Activated CD8-positive, alpha-beta memory T cell treated with anti-CD3 and anti-CD28 coated beads, Interleukin-2, amount 50 U/mL, for 1 hour (primary cell): Measurements from ENCODE around the gene MSMO1.
"Not testable (repeated sequence)": the region's sequence is repeated elsewhere in the genome, so short reads cannot be mapped to it uniquely, and the experiment has no call there.

Source experiments
- DNase-seq: peaks from one replicate; pipeline ENCODE4 v3.0.0-alpha.2; 2020; ENCODE audit errors: extremely low read depth

MSMO1 gene

DNA sequence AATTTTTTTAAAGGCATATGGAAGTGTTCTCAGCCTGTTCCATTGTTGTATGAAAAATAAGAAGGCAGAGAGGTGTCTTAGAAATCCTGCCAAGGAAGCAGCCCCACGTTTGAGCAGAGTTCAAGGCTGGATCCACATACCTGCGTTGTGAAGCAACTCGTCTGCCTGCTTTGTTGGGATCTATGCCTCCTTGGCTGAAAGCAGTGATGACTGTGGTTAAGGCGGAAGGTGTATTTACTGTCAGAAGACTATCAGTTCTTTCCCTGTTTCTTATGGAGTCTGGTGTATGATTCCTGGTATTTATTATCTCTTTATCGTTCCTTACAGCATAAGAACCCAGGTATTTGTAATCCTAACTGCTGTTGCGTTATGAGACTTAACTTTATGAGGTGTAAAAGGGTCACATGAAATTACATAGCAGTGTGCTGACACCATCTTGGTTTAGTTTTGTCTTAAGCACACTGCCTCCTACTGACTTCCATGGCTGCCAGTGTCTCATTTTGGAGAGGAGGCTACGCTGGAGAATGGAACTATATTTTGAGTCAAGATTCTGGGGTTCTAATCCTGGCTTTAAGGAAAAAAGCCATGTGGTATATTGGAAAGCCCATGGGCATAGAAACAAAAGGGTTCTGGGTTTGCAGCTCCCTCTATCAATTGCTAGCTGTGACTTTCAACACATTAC is 3.1 kb upstream of the MSMO1 start:
- no peak for DNase-seq

DNA sequence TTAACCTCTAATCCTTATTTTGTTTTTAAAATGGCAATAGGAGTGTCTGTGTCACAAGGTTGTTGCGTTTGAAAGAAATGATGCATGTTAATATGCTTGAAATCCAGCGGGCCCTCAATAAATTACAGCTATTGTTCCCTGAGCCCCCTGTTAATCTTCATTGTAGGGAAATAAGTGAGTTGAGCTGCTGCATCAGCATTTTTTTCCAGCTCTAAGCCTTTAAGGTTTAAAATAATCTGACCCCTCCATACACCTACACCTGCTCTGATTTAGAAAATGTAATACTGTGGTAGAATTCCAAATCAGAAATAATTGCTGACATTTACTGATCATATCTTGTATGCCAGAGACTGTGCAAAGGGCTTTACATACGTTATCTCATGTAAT is 2.6 kb upstream of the MSMO1 start:
- DNase-seq, result no peak

DNA sequence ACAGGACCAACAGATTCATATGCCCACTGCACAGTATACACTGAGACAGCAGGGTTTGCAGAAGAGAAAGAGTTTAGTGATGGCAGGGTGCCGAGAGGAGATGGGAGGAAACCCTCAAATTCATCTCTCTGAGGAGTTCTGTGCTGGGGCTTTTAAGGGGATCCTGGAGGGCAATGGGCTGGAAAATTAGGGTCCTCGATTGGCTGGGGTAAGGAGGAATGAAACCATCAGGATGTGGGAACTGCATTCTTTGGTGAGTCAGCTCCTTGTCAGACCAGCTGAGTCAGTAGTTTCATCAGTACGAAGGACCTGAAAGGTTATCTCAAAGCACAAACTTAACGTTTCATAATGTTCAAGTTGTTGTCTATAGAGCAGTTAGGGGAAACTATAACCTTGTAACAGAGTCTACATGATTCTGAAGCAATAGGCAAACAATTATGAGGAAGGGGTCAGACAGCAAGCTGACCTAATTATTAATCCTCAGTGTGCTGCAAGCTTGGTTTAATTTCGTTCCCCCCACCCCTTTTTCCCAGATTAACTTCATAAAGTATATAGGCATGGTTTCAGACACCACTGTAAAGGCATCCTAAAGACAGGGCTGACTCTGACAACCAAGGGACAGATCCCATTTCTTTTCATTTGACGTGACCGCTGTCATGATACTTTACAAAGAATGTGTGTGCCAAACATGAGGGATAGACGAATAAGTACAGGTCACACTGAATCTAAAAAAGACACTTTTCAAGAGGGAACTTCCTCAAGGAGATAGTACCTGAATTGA is 1.5 kb upstream of the MSMO1 start:
- no peak for DNase-seq

DNA sequence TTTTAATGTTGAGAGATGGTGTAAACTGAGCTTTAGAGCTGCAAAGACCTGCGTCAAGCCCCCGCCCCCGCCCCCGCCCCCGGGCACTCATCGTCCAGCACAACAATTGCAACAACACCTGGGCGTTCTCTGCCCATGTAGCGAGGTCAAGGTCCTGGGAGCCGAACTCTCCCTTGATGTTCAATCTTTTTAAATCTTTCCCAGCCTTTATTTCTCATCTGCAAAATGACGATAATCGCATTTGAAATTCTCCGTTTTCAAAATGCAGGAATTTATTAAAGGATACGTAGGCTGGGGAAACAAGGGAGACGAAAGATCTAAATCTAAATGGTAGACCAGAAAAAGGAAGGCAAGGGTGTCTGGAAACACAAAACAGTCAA is 648 bp upstream of the MSMO1 start:
- no peak for DNase-seq

DNA sequence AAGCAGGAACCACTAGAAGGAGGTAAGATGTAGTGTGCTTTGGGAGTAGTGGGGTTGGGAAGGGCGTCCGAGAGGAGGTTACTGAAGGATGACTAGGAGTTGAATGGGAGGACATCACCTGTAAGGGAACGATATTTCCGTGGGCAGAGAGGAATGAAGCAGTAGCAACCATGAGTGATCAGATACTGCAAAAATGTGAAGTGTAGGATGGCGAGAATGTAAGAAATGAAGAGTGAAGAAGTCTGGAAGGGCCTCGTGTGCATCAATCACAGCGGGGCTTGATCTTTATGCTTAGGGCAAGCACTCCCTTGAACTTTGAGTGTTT is 594 bp downstream of the MSMO1 start:
- DNase-seq, result no peak

DNA sequence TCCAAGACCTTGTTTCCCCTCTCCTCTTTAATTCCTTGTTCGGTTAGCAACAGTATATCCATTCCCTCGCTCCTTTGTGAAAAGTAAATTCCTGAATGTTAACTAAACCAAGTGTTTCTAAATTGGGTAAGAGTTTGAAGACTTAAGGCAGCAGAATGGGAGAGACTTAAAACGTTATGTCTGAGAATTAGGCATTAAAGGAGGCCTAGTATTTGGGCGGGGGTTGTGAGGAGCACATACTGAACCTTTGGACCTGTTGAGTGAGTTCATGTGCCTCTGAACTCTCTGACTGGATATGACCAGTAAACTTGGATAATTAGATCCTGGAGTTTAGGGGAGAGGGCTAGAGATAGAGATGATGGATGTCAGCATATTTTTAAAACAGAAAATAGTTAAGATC is 1.2 kb downstream of the MSMO1 start:
- DNase-seq, result no peak

DNA sequence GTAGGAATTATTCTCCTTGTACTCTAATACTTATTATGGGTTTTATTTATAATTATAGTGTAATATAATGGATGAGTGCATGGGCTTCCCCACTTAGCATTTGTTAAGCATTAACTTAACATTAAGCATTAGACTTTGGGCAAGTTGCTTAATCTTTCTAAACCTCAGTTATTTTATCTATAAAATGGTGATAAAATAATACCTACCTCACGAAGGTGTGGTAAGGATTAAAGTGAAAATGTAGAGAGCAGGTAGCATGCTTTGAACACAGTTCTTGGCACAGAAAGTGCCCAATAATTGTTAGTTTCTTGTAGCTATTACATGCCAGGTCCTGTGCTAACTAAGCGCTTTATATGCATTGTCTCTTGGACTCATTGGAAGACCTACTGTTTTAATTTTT is 2.6 kb downstream of the MSMO1 start:
- no peak for DNase-seq

DNA sequence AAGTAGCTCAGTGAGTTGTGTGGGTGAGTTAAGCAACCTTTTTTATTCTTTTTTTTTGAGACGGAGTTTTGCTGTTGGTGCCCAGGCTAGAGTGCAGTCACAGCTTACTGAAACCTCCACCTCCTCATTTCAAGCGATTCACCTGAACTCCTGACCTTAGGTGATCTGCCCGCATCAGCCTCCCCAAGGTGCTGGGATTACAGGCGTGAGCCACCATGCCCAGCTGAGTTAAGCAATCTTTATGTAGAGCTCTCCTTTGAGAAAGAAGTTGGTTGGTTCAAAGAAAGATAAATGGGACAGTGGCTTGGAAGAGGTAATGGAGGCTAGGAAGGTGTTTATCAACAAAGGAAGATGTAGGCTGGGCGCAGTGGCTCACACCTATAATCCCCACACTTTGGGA is 3.2 kb downstream of the MSMO1 start:
- no peak for DNase-seq

DNA sequence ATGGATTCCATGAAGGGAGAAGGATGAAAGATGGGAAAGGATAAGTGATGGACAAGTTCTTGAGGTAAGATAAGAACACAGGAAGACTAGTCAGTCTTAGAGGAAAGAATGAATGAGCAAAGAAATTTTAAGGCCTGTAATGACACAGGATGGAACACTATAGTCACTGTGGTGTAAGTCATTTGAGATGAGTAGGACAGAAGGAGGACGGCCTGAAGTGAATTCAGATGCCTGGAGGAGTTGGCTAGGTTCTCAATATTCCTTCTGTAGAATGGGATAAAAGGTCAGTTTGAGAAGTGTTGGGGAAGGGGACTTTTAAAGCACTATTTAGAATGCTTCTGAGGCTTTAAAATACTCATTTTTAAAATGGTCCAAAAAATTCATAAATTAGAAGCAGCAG is 3.9 kb downstream of the MSMO1 start:
- DNase-seq, result no peak

DNA sequence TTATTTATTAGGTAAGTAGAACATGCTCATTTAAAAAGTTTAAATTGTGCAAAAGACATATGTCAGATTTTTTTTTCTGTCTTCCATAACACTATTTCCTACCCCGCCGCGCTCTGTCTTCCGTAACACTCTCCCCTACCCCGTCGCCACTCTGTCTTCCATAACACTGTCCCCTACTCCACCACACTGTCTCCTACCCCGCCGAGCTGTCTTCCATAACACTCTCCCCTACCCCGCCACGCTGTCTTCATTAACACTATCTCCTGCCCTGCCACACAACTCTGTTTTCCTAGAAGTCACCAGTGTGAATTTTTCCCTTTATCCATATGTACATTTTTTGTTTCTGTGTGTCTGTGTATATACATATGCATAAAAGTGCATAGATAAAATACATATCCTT is 4.4 kb downstream of the MSMO1 start:
- no peak for DNase-seq

DNA sequence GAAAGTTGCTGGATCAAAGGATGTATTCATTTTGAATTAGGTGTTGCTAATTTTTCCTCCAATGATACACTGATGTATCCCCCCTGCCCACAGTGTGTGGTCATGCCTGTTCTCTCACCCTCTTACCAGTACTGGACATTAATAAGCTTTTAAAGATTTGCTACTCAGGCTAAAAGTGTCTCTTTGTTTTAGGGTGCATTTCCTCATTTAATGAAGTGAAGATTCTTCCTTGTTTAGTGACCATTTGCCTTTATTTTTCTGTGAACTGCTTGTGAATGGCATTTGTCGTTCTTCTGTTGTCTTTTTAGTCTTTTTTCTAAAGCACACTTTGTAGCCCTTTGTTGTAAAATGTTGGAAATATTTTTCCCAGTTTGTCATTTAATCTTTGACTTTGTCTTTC is 5.0 kb downstream of the MSMO1 start:
- DNase-seq, result no peak

DNA sequence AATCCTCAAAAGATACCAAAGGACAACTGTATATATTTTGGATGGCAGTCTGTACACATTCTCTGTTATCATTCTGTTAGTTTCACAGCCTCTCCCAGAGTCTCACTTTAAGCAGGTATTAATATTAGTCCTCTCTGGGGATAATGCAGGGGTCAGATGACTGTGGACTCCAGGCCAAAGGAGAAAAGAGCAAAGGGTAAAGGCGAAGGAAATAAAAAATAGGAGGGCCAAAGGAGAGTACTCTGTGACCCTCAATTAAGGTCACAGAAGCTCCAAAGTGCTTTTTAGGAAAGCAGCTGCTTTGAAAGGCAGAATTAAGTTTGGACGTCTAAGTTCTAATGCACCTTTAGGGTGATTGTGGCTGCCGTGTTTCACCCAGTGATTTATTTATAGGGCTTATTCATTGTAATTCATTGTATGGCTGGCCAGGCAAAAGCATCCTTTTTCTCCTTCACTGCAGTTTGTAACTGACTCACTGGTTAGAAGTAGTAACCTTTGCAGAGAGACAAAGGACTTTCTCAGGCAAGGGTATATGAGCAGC is 7.8 kb downstream of the MSMO1 start:
- DNase-seq, result no peak

DNA sequence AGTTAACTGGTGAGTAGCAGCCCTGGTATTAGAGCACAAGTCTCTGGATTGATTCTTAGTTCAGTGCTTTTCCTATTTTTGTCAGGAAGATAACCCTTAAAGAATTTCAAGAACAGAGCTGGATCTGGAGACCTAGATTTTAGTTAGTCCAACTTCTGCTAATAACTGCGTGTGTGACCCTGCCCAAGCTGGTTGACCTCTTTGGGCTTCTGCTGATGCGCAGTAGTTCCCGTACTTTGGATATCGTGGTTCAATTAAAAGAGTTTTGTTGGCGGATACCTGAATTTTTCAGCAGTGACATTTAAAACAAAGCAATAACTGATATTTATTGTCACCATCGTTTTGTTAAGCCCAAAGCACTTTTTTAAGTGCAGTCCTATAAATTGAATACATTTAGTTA is 9.3 kb downstream of the MSMO1 start:
- DNase-seq, result no peak

DNA sequence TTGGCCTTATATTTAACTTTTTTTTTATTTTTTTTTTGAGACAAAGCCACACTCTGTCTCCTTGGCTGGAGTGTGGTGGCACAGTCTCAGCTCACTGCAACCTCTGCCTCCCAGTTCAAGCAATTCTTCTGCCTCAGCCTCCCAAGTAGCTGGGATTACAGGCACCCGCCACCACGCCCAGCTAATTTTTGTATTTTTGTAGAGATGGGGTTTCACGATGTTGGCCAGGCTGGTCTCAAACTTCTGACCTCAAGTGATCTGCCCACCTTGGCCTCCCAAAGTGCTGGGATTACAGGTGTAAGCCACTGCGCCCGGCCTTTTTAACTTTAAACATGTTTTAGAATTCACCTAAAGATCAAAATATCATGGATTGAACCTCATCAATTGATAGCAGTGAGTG is 14.9 kb downstream of the MSMO1 start:
- DNase-seq, result not testable (repeated sequence)

DNA sequence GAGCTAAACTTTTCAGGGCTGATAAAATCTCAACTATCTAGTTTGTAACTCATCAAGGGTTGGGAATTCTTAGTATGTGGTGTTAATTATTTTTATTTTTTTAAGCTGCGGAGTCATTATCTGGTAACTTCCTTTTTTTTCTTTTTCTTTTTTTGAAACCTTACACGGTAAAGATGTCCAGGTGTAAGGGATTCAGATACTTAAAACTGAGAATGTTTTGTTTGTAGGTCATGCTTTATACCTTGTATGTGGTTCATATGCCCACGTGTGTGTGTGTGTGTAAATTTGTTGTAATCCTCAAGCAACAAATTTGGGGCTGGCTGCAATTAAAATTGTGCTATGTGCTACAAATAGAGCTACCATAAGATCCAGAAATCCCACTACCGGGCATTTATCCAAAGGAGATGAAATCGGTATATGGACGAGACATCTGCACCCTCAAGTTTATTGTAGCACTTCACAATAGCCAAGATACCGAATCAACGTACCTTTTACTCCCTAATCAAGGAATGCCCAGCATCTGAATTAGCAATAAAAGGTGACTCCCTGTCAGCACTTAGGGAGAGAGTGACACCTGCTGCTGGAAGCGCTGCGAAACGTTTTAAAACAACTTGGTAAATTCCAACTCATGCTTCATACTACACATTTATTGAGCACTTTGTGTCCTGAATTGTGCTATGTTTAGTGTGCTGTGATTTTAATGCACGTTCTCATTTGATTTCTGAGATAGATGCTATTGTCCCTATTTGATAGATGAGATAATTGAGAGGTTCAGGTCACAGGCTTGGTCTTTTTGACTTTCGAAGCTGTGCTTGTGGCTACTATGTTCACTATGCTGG is 16.1 kb downstream of the MSMO1 start:
- no peak for DNase-seq

DNA sequence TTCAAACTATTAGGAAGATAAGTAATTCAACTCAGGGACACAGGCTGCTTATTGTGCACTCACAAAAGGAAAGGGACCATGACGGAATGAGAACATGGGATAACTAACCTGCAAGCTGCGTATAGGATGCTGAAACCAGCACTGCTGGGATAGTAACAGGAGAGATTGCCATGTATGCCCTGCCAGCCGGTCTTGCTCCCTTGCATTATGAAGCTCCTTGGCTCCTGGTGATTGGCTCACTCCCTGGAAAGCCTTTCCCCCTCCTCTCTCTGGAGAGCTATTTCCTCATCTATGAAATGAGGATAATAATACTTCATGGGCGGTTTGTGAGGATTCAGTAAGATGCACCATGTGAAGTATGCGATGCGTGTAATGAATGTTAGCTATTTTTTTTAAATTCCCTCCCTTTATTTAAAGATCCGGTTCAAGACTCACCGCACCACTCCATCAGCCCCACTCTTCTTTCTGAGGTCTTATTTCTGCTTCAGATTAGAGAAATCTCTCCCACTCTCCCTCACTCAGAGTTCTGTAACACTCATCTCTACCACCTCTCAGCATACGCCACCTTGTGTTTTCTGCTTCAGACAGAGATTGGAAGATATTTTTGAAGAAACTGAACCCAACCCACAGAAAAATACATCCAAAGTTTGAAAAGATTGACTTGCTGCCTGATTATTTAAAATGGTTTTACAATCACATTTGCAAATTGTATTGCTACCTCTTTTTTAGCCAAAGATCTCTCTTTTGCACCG is 18.4 kb downstream of the MSMO1 start:
- no peak for DNase-seq

DNA sequence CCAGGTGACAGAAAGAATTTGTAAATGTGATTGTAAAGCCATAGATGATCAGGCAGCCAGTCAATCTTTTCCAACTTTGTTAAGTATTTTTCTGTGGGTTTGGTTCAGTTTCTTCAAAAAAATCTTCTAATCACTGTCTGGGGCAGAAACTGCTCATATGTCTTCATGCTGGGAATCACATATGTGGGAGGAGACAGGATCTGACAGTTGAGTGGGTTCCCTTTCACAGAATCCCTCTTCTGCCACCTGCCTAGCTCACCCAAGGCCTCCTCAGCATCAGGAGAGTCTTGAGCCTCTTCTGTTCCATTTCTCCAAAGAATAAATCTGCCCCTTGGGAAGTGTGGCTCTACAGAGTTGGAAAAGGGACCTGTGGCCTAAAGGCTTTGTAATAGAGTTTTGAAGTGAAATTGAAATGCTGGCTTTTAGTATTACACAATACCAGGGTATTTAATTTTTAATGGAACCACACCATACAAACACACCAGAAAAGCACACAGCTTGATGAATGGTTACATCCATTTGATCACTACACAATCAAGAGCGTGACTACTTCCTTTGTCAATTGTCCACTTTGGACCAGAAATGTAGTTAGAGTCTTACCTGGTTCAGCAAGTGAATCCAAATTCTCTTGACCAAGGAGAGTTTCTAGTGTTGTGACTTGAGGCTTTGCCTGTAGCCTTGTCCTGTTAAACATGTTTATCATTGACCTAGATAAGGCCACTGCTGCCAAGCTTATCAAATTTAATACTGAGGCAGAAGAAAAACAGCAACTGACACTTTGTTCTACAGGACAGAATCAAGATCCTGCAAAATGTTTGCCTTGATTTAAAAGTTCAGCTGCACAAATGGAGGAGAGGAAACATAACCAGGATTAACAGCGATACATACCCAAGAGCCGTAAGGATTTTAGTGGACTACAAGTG is 20.4 kb downstream of the MSMO1 start:
- no peak for DNase-seq

DNA sequence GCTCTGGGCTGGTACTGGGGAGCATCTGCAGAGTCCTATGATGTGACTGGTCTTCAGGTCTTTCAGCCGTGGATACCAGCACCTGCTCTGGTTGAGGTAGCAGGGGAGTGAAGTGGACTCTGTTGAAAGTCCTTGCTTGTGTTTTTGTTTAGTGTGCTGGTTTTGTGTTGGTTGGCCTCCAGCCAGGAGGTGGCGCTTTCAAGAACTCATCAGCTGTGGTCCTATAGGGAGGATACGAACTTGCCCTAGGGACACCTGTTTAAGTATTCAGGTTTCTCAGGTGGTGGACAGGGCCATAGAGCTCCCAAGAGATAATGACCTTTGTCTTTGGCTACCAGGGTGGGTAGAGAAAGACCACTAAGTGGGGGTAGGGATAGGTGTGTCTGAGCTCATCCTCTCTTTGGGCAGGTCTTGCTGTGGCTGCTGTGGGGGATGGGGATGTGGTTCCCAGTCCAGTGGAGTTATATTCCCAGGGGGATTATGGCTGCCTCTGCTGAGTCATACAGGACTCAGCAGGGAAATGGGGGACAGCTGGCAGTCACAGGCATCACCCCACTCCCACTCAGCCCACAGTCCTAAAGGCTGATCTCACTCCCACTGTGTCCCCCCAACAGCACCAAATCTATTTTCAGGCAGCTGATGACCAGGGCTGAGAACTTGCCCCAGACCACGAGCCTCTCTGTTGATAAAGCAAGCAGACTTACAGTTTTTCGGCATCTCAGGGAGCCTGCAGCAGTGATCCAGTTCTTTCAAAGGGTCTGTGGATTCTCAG is 24.1 kb downstream of the MSMO1 start:
- DNase-seq, result no peak

DNA sequence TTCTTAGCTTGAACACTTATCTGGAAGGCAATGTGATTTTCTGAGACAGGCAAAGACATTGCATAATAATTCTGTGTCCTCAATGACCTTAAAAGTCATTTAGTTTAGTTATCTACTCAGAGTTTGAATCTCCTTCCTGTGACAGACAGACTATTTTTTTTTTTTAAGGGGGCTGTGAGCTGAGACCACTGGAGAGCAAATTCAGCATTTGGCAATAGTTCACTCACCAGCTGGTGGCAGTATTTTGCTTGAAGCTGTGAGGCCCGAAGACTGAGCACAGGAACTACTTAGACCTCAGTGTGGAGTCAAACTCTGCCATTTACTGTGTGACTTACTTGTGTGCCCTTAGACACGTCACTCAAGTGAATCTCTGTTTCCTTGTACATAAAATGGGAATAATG is 28.4 kb downstream of the MSMO1 start:
- DNase-seq, result no peak

DNA sequence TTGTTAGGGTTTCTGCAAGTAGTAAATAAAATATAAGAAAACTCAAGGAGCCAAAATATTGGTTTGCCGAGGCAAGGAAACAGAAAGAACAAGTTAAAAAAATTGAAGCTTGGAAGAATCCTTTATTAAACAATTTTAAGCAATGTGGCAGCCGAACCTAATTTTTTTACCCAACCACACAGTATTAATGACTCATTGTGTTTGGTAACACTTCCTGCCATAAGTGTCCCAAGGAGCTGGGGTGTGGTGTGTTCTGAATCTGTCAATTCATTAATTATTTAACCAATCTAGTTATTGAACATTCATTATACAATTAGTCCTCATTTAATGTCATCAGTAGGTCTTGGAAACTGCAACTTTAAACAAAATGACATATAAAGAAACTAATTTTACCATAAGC is 32.0 kb downstream of the MSMO1 start:
- no peak for DNase-seq
